ENCODE results near the gene VWA3A. TPM values are rescaled to one million over a fixed set of nuclear protein-coding genes. Genes with fewer than 3 reads are reported as not detected.

The VWA3A gene
- polyA plus RNA-seq, 2 of the 4 experiments (the other 2 are of a cell fraction): 0.17 TPM; not detected in 1

DNA sequence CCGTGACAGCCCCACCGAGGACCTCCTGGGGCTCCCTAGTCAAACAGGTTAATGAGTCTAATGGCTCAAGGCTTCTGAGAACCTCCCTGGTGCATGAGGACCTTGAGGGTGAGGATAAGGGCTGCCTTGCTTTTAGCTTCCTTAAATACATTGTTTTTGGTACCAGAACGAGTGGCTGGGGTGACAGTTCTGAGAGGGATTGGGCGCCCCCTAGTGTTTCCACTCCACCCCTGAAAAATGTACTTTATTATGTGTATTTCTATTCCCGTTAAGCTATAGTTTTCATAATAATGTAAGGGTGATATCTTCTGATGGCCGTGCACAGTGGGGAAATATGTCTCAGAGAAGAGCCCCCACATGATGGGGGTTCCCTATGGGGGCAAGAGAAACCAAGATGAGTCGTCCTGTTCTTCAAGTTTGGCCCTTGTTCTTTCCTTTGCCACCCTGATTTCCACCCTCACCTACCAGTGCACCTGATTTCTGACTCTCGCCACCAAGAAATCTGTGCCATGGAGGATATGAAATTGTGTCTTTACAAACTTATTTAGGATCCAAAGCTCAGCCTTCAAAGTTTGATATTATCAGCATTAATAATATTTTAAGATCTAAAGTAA is 14.5 kb upstream of the VWA3A start:
- H3K9me3 ChIP-seq: no peaks in the 10 kb centered on the region
- TF ChIP-seq, protein P1, sequence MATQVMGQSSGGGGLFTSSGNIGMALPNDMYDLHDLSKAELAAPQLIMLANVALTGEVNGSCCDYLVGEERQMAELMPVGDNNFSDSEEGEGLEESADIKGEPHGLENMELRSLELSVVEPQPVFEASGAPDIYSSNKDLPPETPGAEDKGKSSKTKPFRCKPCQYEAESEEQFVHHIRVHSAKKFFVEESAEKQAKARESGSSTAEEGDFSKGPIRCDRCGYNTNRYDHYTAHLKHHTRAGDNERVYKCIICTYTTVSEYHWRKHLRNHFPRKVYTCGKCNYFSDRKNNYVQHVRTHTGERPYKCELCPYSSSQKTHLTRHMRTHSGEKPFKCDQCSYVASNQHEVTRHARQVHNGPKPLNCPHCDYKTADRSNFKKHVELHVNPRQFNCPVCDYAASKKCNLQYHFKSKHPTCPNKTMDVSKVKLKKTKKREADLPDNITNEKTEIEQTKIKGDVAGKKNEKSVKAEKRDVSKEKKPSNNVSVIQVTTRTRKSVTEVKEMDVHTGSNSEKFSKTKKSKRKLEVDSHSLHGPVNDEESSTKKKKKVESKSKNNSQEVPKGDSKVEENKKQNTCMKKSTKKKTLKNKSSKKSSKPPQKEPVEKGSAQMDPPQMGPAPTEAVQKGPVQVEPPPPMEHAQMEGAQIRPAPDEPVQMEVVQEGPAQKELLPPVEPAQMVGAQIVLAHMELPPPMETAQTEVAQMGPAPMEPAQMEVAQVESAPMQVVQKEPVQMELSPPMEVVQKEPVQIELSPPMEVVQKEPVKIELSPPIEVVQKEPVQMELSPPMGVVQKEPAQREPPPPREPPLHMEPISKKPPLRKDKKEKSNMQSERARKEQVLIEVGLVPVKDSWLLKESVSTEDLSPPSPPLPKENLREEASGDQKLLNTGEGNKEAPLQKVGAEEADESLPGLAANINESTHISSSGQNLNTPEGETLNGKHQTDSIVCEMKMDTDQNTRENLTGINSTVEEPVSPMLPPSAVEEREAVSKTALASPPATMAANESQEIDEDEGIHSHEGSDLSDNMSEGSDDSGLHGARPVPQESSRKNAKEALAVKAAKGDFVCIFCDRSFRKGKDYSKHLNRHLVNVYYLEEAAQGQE (IDR thresholded peaks at IDR 0.05): no peak
- TF ChIP-seq FOXS1 (CRISPR knock-in tag; IDR thresholded peaks at IDR 0.05) (no peak), NR3C1 (IDR thresholded peaks at IDR 0.05) (no peak), SMC3 (IDR thresholded peaks at IDR 0.05) (peak; percentile 86), RAD21 (conservative IDR thresholded peaks at IDR 0.05 in 1 of 2, IDR thresholded peaks at IDR 0.05 in 1 of 2) (peak; percentile 85 to 90), HOXB5 (CRISPR knock-in tag; IDR thresholded peaks at IDR 0.05) (no peak), HDAC2 (IDR thresholded peaks at IDR 0.05) (no peak)
- TF ChIP-seq, protein P2, sequence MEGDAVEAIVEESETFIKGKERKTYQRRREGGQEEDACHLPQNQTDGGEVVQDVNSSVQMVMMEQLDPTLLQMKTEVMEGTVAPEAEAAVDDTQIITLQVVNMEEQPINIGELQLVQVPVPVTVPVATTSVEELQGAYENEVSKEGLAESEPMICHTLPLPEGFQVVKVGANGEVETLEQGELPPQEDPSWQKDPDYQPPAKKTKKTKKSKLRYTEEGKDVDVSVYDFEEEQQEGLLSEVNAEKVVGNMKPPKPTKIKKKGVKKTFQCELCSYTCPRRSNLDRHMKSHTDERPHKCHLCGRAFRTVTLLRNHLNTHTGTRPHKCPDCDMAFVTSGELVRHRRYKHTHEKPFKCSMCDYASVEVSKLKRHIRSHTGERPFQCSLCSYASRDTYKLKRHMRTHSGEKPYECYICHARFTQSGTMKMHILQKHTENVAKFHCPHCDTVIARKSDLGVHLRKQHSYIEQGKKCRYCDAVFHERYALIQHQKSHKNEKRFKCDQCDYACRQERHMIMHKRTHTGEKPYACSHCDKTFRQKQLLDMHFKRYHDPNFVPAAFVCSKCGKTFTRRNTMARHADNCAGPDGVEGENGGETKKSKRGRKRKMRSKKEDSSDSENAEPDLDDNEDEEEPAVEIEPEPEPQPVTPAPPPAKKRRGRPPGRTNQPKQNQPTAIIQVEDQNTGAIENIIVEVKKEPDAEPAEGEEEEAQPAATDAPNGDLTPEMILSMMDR (IDR thresholded peaks at IDR 0.05): peak; percentile 95
- ChIA-PET CTCF (interaction anchor here (0.7 to 5.2 kb wide), 57 partner anchors 10 to 420 kb away, joined by 3 to 226 read pairs (median 7); partner anchors contain the start of genes MOSMO, PDZD9 and VWA3A), POLR2A (interaction anchor here (0.6 to 1.5 kb wide), 5 partner anchors 10 to 124 kb away, joined by 3 to 17 read pairs (median 5); partner anchors contain the start of genes MOSMO, PDZD9 and UQCRC2)
- peak; percentile 86 to 90 for ATAC-seq
- 33% methylated on average over 8 of the region's 8 CpGs for WGBS (ENCODE audit: missing lambda C conversion rate)
- no peak overlapping the region for H3K4me3 ChIP-seq
- H3K4me2 ChIP-seq: no peak overlapping the region
- H3K4me1 ChIP-seq: no peaks in the 10 kb centered on the region
- no peak overlapping the region for H3K27ac ChIP-seq
- peak; percentile 50 to 61 for DNase-seq (ENCODE audit: low read depth in 1 of 2, low spot score in 1 of 2)
- no peak for FAIRE-seq

DNA sequence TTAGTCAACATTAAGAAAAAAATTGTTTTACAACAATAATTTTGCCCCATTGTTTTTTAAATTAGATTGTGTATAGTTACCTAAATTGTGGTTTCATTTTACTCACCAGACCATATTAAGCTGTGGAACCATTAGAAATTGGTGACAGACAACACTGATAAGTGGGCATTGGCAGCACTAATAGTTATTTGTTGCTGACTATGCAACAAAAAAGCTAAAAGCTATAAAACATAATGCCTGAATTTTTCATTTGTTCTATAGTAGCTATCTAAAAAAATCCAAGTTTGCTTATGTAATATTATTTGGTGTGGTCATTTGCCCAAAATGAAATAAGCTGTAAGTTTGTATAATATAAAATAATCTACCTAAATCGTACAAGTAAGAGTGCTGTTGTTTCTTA is 13.7 kb upstream of the VWA3A start:
- Histone ChIP-seq H3K9me3 (no peaks in the 10 kb centered on the region), H3K4me3 (no peak overlapping the region), H3K4me1 (no peaks in the 10 kb centered on the region), H3K4me2 (no peak overlapping the region), H3K27ac (no peak overlapping the region)
- ChIA-PET POLR2A (interaction anchor here (1.5 kb wide), 2 partner anchors 70 to 125 kb away, joined by 3 to 17 read pairs; partner anchors contain the start of genes MOSMO and UQCRC2), CTCF (interaction anchor here (0.8 to 5.2 kb wide), 35 partner anchors 11 to 218 kb away, joined by 3 to 226 read pairs (median 9); partner anchors contain the start of genes MOSMO, PDZD9 and VWA3A)
- 76% methylated on average over 1 of the region's 1 CpG for whole genome bisulfite sequencing (ENCODE audit: missing lambda C conversion rate)
- FAIRE-seq (no peak), DNase-seq (ENCODE audit: low read depth in 1 of 2, low spot score in 1 of 2) (no peak), ATAC-seq (no peak)
- peak; percentile 76 for TF ChIP-seq MAFK (IDR thresholded peaks at IDR 0.05; ENCODE audit: partially characterized antibody)
- TF ChIP-seq, protein P1 (IDR thresholded peaks at IDR 0.05): no peak

DNA sequence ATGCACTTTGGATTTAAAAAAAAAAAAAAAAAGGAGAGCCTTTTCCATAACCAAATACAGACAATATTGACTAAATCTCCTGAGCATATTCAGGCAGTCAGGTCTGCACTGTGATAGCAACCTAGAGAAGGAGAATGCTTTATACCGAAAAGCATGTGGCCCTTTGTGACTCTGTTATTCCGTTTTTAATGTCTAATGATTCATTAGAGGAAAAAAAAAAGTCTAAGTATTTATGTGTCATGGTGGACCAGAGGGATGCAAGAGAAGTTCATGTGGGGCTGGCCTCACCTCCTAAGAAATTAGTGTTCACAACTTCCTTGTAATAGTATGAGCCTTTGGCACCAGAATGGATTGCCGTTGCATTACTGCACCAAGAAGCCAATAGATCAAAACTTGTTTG is 11.3 kb upstream of the VWA3A start:
- ChIA-PET CTCF (interaction anchor here (1.8 to 4.3 kb wide), 2 partner anchors 78 to 79 kb away, joined by 8 to 226 read pairs; partner anchors contain the start of genes MOSMO and PDZD9), POLR2A (no interaction called here)
- DNase-seq (ENCODE audit: low read depth in 1 of 2, low spot score in 1 of 2) (no peak), FAIRE-seq (no peak), ATAC-seq (no peak)
- no peaks in the 10 kb centered on the region for H3K4me1 ChIP-seq
- WGBS (ENCODE audit: missing lambda C conversion rate): 89% methylated on average over 3 of the region's 3 CpGs
- H3K4me3 ChIP-seq: no peak overlapping the region
- H3K27ac ChIP-seq: no peak overlapping the region
- no peaks in the 10 kb centered on the region for H3K9me3 ChIP-seq
- no peak overlapping the region for H3K4me2 ChIP-seq
- TF ChIP-seq, protein P3, sequence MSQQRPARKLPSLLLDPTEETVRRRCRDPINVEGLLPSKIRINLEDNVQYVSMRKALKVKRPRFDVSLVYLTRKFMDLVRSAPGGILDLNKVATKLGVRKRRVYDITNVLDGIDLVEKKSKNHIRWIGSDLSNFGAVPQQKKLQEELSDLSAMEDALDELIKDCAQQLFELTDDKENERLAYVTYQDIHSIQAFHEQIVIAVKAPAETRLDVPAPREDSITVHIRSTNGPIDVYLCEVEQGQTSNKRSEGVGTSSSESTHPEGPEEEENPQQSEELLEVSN (IDR thresholded peaks at IDR 0.05; ENCODE audit: borderline replicate concordance, low read depth): no peak
- TF ChIP-seq ZNF302 (CRISPR knock-in tag; IDR thresholded peaks at IDR 0.05): no peak
- TF ChIP-seq, protein P1 (IDR thresholded peaks at IDR 0.05): no peak
- no peak for TF ChIP-seq NPAS2 (CRISPR knock-in tag; IDR thresholded peaks at IDR 0.05; ENCODE audit: borderline replicate concordance)
- no peak for TF ChIP-seq CEBPB (IDR thresholded peaks at IDR 0.05)
- TF ChIP-seq POLR2AphosphoS2 (conservative IDR thresholded peaks at IDR 0.05; ENCODE audit: low read length): no peak
- TF ChIP-seq FOSB (CRISPR knock-in tag; IDR thresholded peaks at IDR 0.05): no peak
- no peak for TF ChIP-seq NFE2L2 (conservative IDR thresholded peaks at IDR 0.05; ENCODE audit: low read length)
- TF ChIP-seq ZFP36 (IDR thresholded peaks at IDR 0.05; ENCODE audit: borderline replicate concordance, partially characterized antibody): no peak

All from A549 (cell line).